Stimulated activated CD4-positive, alpha-beta T cell treated with anti-CD3 and anti-CD28 coated beads, Interleukin-4, amount 100 ng/mL, for 24 hours (primary cell): ENCODE measurements around the gene ZNF124.
"Not testable (repeated sequence)": the region's sequence is repeated elsewhere in the genome, so short reads cannot be mapped to it uniquely, and the experiment has no call there.

Experiments used
- DNase-seq: peaks from one replicate; pipeline ENCODE4 v3.0.0-alpha.2; 2020

Gene ZNF124

DNA sequence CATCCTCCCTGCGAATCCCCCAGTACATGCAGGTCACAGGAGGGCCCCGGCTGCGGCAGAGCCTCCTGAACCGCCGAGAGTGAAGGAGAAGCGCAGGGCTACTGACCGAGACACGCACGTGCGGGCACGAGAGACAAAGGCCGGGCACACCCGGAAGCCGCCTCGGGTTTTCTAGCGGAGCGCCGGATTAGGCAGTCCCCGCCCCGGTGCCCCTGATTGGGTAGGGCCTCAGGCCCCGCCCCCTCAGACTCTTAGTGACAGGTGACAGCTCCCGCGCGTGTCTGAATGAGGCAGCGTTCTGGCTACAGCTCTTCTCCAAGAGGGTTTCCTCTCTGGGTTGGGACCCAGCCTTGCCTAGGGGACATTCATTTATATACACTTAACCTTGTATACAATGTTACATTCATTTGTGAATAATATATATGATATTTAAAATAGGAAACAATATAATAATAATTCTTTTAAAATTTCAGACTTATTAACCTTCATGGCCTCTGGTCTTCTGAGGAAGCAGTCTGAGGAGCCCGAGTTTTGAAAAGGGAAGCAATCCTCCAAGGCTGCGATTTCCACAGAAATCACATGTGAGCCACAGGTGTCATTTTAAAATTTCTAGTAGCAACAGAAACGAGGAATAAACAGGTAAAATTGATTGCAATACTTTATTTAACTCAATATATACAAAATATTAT is at the start of gene ZNF124:
Gene ZNF124, minus strand, starts transcription at position 146 of the 689 bp plus-strand sequence. Its CDS starts 143 bp downstream, at position 3.
- not testable (repeated sequence) for DNase-seq

DNA sequence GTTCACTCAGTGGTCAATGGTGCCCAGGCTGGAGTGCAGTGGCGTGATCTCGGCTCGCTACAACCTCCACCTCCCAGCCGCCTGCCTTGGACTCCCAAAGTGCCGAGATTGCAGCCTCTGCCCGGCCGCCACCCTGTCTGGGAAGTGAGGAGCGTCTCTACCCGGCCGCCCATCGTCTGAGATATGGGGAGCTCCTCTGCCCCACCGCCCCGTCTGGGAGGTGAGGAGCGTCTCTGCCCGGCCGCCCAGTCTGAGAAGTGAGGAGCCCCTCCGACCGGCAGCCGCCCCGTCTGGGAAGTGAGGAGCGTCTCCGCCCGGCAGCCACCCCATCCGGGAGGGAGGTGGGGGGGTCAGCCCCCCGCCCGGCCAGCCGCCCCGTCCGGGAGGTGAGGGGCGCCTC is 48.5 kb upstream of the ZNF124 start:
- DNase-seq: not testable (repeated sequence)

GRCh38 chr1:247218121-247218651 is 46.4 kb upstream of the ZNF124 start:
- DNase-seq: no peak

GRCh38 chr1:247216261-247216660 is 44.4 kb upstream of the ZNF124 start:
- no peak for DNase-seq

DNA sequence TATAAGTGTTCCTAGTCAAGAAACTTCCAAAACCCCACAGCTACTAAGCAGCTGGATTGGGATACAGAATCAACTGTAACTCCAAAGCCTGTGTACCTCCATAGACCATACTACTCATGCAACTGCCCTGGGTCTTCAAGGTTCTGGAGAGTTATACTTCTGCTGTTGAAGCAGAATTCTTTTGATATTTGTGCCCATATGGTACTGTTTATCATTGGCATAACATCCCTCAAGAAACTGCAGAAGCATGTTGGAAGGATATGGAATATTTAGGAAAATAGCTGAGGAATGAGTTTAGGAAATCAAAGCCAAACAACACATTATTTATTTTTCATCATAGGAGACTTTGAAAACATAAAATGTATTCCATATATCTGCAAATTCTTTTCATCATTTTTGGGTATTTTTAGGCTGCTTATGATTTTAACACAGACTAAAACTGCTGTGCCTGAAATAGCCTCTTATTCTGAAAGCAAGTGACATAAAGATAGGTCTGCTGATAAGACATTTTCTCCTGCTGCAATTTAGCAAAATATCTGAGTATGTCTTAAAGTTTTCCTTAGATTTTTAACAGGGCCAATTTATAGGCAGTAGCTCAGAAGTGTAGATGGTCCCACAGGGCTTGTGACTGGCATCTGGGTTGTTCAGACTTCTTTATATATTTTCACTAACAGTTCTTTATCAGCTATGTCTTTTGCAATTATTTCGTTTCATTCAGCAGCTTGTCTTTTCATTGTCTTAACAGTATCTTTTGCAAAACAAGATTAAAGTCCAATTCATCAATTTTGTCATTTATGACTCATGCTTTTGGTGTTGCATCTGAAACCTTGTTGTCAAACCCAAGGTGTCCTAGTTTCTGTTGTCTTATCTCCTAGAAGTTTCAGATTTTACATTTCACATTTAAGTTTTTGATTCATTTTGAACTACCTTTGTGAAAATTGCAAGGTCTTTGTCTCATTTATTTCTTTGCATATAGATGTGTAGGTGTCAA is 41.1 kb upstream of the ZNF124 start:
- DNase-seq: no peak

GRCh38 chr1:247212012-247212411 is 40.2 kb upstream of the ZNF124 start:
- DNase-seq: no peak

- DNase-seq: no peak
These were observed 39.5 kb upstream of the ZNF124 start for GRCh38 chr1:247211339-247211738.

DNA sequence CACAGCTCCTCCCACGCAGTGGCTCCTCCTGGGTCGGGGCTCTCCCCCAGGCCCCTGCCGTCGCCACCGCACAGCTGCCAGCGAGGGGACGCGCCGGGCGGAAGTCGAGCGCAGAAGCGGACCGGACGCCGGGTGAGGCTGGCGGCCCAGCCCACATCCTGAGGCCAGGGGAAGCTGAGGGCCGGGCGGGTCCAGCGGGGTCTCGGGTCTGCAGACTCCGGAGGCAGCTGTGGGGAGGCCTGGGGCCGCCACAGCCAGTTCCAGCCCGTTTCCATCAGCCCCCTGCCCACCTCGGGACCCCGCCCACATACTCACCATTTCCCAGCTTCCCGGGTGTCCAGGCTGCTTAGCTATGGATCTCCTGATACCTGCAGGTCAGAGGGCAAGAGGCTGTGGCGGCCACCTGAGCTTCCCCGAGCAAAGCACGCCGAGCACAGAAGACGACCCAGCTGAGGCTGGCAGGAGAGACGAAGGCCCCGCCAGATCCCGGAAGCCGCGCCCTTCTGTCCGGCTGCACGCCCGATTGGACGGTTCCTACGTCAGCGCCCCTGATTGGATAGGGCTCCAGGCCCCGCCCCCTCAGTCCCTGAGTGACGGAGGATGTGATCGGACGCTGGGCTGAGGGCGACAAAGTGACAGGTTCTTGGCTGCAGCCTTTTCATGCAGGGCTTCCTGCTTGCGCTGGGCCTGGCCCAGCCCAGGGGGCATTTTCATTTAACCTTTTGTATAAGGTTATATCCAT is 38.7 kb upstream of the ZNF124 start:
- peak; percentile 96 for DNase-seq

GRCh38 chr1:247210062-247210375 is 38.2 kb upstream of the ZNF124 start:
- DNase-seq: no peak

GRCh38 chr1:247209396-247209795 is 37.6 kb upstream of the ZNF124 start:
- DNase-seq: no peak

GRCh38 chr1:247204177-247204647 is 32.4 kb upstream of the ZNF124 start:
- no peak for DNase-seq

DNA sequence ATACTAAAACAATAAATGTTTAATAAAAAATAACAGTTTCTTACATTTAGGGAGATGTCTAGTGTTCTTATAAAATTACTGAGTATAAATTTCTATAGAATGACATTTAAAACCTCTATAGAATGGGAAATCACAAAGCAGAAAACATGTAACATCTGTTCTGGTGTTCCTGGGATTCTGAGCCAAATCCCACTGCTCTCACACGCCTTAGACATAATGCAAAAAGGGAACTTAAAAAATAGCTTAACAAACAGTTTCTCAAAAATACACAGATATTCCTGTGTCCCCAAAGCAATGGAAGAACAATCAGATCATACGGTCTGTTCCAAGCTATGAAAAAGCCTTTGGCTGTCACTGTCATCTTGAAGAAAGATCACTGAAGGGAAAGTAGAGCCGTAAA is 27.0 kb upstream of the ZNF124 start:
- no peak for DNase-seq

GRCh38 chr1:247193958-247194357 is 22.1 kb upstream of the ZNF124 start:
- no peak for DNase-seq

- no peak for DNase-seq
These were observed 18.4 kb upstream of the ZNF124 start for GRCh38 chr1:247189981-247190798.

DNA sequence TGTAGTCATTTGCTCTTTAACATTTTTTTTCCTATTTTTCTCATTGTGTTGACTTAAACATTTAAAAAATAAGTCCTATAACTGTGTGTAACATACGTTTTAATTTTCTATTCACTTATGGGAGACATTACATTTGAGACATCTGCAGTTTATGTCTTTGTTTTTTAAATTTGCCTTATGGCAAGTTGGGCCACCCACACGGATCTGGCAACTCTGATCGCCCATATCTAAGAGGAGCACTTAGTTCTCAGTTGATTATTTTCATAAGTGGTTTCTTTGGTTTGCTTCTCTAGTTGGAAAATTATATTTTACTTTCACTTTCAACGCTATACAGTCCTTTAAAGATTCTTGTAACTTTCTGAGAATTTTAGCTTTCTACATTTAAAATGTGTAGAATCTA is 13.8 kb upstream of the ZNF124 start:
- no peak for DNase-seq

- no peak for DNase-seq
These were observed 12.4 kb upstream of the ZNF124 start for GRCh38 chr1:247184254-247184653.

- no peak for DNase-seq
These were observed 11.2 kb upstream of the ZNF124 start for GRCh38 chr1:247182994-247183393.

GRCh38 chr1:247180581-247180980 is 8.8 kb upstream of the ZNF124 start:
- DNase-seq: no peak

GRCh38 chr1:247177755-247178154 is 5.9 kb upstream of the ZNF124 start:
- DNase-seq: no peak

DNA sequence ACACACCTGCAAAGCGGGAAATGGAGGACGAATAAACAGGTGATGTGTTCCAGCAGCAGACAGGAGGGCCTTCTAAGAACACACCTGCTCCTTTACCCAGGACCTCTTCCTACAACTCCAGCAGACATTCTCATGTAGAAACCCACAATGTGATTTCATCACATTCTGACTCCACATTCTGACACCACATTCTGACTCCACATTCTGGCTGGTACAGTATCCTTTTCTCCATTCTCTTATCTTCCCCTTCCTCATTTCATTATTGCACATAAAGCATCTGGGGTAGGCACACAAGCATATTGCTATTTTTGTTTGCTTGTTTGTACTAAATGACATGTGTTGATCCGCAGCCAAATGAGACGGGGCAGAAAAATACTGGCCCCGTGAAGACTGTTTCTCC is 3.6 kb upstream of the ZNF124 start:
- DNase-seq: no peak

DNA sequence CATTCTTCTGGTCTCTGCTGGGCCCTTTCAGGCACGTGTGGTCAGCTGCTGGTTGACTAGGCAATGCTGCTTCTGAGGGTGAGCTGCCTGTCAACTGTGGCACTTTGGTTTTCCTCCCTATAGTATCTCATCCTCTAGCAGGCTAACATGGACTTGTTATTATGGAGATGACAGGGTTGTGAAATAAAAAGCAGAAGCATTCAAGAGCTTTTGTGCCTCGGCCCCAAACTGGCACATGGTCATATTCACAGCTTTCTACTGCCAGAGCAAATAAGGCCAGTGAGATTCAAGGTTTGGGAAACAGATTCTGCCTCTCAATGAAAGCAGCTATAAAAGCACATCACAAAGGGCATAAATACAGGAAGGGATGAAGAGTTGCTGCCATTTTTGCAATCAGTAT is 1.6 kb upstream of the ZNF124 start:
- no peak for DNase-seq

- no peak for DNase-seq
These were observed 1.2 kb upstream of the ZNF124 start for GRCh38 chr1:247172996-247173395.
